Naive thymus-derived CD4-positive, alpha-beta T cell (primary cell): ENCODE data around the gene HOXB5. TPM values are rescaled to one million over a fixed set of nuclear protein-coding genes. Genes with fewer than 3 reads are reported as not detected.

Experiments used
- ATAC-seq: fragments of 150-1000 bp; cut with Tn5 transposase; 2 replicates; pipeline ENCODE4 v1.10.0; 2021; ENCODE audit warnings: mild to moderate bottlenecking, moderate library complexity
- CTCF ChIA-PET: fragments of 350-600 bp; sonication (Branson Sonifier 250); formaldehyde crosslinking; loops from one replicate; lab custom pipeline; 2021; ENCODE audit warnings: antibody characterized with exemption; lab: Charles Lee
- POLR2A ChIA-PET: fragments of 350-600 bp; sonication (Branson Sonifier 250); formaldehyde crosslinking; loops from one replicate; lab custom pipeline; 2021; ENCODE audit warnings: antibody characterized with exemption, inconsistent platforms; lab: Charles Lee
- DNase-seq, 9 donors: peaks; one replicate each; pipeline versions ENCODE4 v3.0.0 to v3.0.0-alpha.2; 2020 to 2022; ENCODE audit warnings: mixed read lengths in 1 of 9
- H3K27ac ChIP-seq: one replicate; pipeline ENCODE4 v1.7.0; 2013; ENCODE audit warnings: mild to moderate bottlenecking, low read depth, low read length, moderate library complexity
- H3K27me3 ChIP-seq, 2 donors: one replicate each; pipeline ENCODE4 v1.7.0; 2013; ENCODE audit warnings: low read length in 2 of 2, mild to moderate bottlenecking in 2 of 2, moderate library complexity in 2 of 2; ENCODE audit not compliant: control insufficient read depth in 2 of 2, insufficient read depth in 2 of 2
- H3K36me3 ChIP-seq, 3 experiments: 1 replicate in 2 of 3; 2 replicates in 1 of 3; pipeline ENCODE4 v1.7.0; 2013; ENCODE audit warnings: low read length in 3 of 3, mild to moderate bottlenecking in 3 of 3, moderate library complexity in 1 of 3; ENCODE audit not compliant: insufficient read depth in 3 of 3, control insufficient read depth in 2 of 3
- H3K4me1 ChIP-seq, 2 donors: one replicate each; pipeline ENCODE4 v1.7.0; 2013; ENCODE audit warnings: low read length in 2 of 2, mild to moderate bottlenecking in 2 of 2, moderate library complexity in 1 of 2; ENCODE audit not compliant: control insufficient read depth in 2 of 2, insufficient read depth in 2 of 2
- H3K4me3 ChIP-seq: 2 replicates; pipeline ENCODE4 v1.7.0; 2013; ENCODE audit warnings: mild to moderate bottlenecking, low read length
- H3K9me3 ChIP-seq, 3 experiments: 1 replicate in 2 of 3; 2 replicates in 1 of 3; pipeline ENCODE4 v1.7.0; 2013; ENCODE audit warnings: low read length in 3 of 3; ENCODE audit not compliant: control insufficient read depth in 2 of 3
- H3K27ac Mint-ChIP-seq, 9 donors: one replicate each; pipeline ENCODE4 v1.8.0; 2020 to 2022; ENCODE audit warnings: mixed read lengths in 9 of 9, mild to moderate bottlenecking in 8 of 9, moderate library complexity in 5 of 9, inconsistent platforms in 2 of 9
- H3K27me3 Mint-ChIP-seq, 5 donors: one replicate each; pipeline ENCODE4 v1.8.0; 2021 to 2022; ENCODE audit warnings: mixed read lengths in 5 of 5, mild to moderate bottlenecking in 1 of 5
- H3K36me3 Mint-ChIP-seq, 5 donors: one replicate each; pipeline ENCODE4 v1.8.0; 2020 to 2022; ENCODE audit warnings: mixed read lengths in 5 of 5, mild to moderate bottlenecking in 3 of 5, inconsistent platforms in 1 of 5
- H3K4me1 Mint-ChIP-seq, 7 donors: one replicate each; pipeline ENCODE4 v1.8.0; 2020 to 2022; ENCODE audit warnings: mixed read lengths in 7 of 7, mild to moderate bottlenecking in 3 of 7, inconsistent platforms in 1 of 7
- H3K4me3 Mint-ChIP-seq, 10 donors: one replicate each; pipeline ENCODE4 v1.8.0; 2020 to 2022; ENCODE audit warnings: mild to moderate bottlenecking in 10 of 10, mixed read lengths in 10 of 10, moderate library complexity in 6 of 10, inconsistent platforms in 2 of 10
- H3K9me3 Mint-ChIP-seq, 11 donors: one replicate each; pipeline ENCODE4 v1.8.0; 2020 to 2022; ENCODE audit warnings: mixed read lengths in 11 of 11, mild to moderate bottlenecking in 4 of 11, inconsistent platforms in 1 of 11, moderate library complexity in 1 of 11
- intact Hi-C, 2 donors: fragments of 100-400 bp; cut with micrococcal nuclease; formaldehyde crosslinking; loops; one replicate each; pipeline ENCODE4 v1.15.1; 2023
- polyA plus RNA-seq, 2 donors: library from polyadenylated mRNA; unstranded; fragments of 300-500 nt; fragmentation: Illumina TruSeq; gene quantifications; one replicate each; pipeline ENCODE4 v1.2.3, GENCODE V29; 2021
- total RNA-seq, 6 experiments: library from RNA in 5 of 6; stranded (reverse) in 5 of 6; gene quantifications; 1 replicate in 5 of 6; 2 replicates in 1 of 6; pipeline ENCODE4 v1.2.3 and lab custom pipeline; 2021 to 2026

Gene HOXB5
- total and polyA plus RNA-seq, 7 experiments from 2014 or later = not detected

GRCh38 chr17:48554412-48555257 lies 38.9 kb downstream of the HOXB5 start:
- POLR2A ChIA-PET = interaction anchor here (0.9 to 1.7 kb wide), 5 partner anchors 12 to 21 kb away, joined by 3 to 9 read pairs (median 5); no protein-coding TSS in a partner anchor
- Mint-ChIP-seq H3K4me3 (peak overlapping the region; percentile 81 to 96 (median 92)), H3K4me1 (peaks cover 4 to 19% (median 12%) of the 10 kb centered on the region in 7 donors), H3K27me3 (peaks cover 7 to 66% (median 19%) of the 10 kb centered on the region in 5 donors), H3K27ac (peak overlapping the region in 8 of 9 donors; percentile 39 to 97 (median 76)), H3K36me3 (peaks cover 0 to 15% (median 0%) of the 10 kb centered on the region in 5 donors), H3K9me3 (no peaks in the 10 kb centered on the region)
- Histone ChIP-seq H3K27me3 (no peaks in the 10 kb centered on the region), H3K4me1 (no peaks in the 10 kb centered on the region), H3K36me3 (no peaks in the 10 kb centered on the region), H3K27ac (no peak overlapping the region), H3K4me3 (no peak overlapping the region), H3K9me3 (no peaks in the 10 kb centered on the region)
- CTCF ChIA-PET = no interaction called here
- ATAC-seq = no peak
- no peak for DNase-seq
- intact Hi-C loops = no loop called here

DNA sequence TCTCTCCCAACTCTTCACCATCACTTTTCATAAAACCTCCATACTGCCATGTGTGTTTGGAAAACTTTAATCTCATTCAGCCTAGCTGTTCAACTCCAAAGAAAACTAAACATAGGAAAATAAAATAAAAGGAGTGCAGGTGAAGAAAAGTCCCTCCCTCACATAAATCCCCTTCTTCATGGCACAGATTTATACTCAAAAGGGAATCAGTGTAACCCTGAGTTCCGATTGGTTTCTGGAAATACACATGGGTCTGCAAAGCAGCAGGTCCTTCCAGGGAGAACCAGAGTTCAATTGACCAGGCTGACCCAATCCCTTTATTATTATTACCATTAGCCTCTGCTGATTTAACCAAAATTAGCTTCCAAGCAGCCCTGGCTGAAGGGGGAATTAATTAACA lies 39.8 kb downstream of the HOXB5 start:
- ATAC-seq (no peak), DNase-seq (no peak)
- ChIA-PET POLR2A (interaction anchor here (0.6 kb wide), 1 partner anchor 109 kb away, joined by 4 read pairs; no protein-coding TSS in a partner anchor), CTCF (no interaction called here)
- no peak overlapping the region for H3K27ac ChIP-seq
- intact Hi-C loops = no loop called here
- no peaks in the 10 kb centered on the region for H3K9me3 ChIP-seq
- H3K4me1 ChIP-seq = peaks cover 0 to under 1% of the 10 kb centered on the region in 2 donors
- Mint-ChIP-seq H3K9me3 (no peaks in the 10 kb centered on the region), H3K4me1 (peaks cover 4 to 22% (median 12%) of the 10 kb centered on the region in 7 donors), H3K27me3 (peaks cover 7 to 58% (median 19%) of the 10 kb centered on the region in 5 donors), H3K27ac (peak overlapping the region in 1 of 9 donors; percentile 64), H3K36me3 (peaks cover 0 to 17% (median 0%) of the 10 kb centered on the region in 5 donors), H3K4me3 (peak overlapping the region in 1 of 10 donors; percentile 25)
- no peaks in the 10 kb centered on the region for H3K36me3 ChIP-seq
- no peaks in the 10 kb centered on the region for H3K27me3 ChIP-seq
- H3K4me3 ChIP-seq = no peak overlapping the region

DNA sequence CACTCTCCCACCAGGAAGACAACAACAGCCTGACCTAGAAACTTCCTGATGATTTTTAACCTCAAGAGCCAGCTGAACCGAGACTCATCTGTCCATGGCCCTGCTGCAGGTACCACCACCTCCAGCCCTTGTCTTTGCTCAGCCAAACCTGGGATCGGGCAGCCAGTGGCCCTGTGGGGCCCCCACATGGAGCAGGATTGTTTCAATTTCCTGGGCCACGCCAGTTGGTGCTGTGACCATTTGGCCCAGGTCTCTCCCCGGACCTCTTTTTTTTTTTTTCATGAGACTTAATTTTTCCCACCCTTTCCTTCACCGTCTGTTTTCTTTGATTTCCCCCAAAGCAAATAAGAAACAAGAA lies 40.4 kb downstream of the HOXB5 start:
- H3K27me3 Mint-ChIP-seq = peaks cover 7 to 52% (median 16%) of the 10 kb centered on the region in 5 donors
- peaks cover 0 to 14% (median 0%) of the 10 kb centered on the region in 5 donors for H3K36me3 Mint-ChIP-seq
- CTCF ChIA-PET = interaction anchor here (1.1 kb wide), 1 partner anchor 13 kb away, joined by 3 read pairs; no protein-coding TSS in a partner anchor
- H3K27ac Mint-ChIP-seq = no peak overlapping the region
- H3K4me1 Mint-ChIP-seq = peaks cover 7 to 27% (median 18%) of the 10 kb centered on the region in 7 donors
- no peak overlapping the region for H3K4me3 Mint-ChIP-seq
- H3K9me3 Mint-ChIP-seq = no peaks in the 10 kb centered on the region
- POLR2A ChIA-PET = no interaction called here
- Histone ChIP-seq H3K4me1 (peaks cover 0 to 5% of the 10 kb centered on the region in 2 donors), H3K27me3 (no peaks in the 10 kb centered on the region), H3K36me3 (no peaks in the 10 kb centered on the region), H3K27ac (no peak overlapping the region), H3K9me3 (no peaks in the 10 kb centered on the region), H3K4me3 (no peak overlapping the region)
- ATAC-seq = no peak
- intact Hi-C loops = no loop called here
- no peak for DNase-seq

- intact Hi-C loops = no loop called here
- H3K4me1 ChIP-seq = peaks cover 0 to 10% of the 10 kb centered on the region in 2 donors
- ChIA-PET CTCF (interaction anchor here (1.1 kb wide), 1 partner anchor 12 kb away, joined by 3 read pairs; no protein-coding TSS in a partner anchor), POLR2A (no interaction called here)
- H3K36me3 ChIP-seq = no peaks in the 10 kb centered on the region
- H3K4me1 Mint-ChIP-seq = peaks cover 7 to 32% (median 23%) of the 10 kb centered on the region in 7 donors
- H3K4me3 ChIP-seq = no peak overlapping the region
- H3K9me3 Mint-ChIP-seq = no peaks in the 10 kb centered on the region
- H3K4me3 Mint-ChIP-seq = no peak overlapping the region
- no peaks in the 10 kb centered on the region for H3K9me3 ChIP-seq
- DNase-seq (no peak), ATAC-seq (no peak)
- no peak overlapping the region for H3K27ac ChIP-seq
- H3K27ac Mint-ChIP-seq = no peak overlapping the region
- H3K27me3 ChIP-seq = no peaks in the 10 kb centered on the region
- H3K27me3 Mint-ChIP-seq = peaks cover 7 to 46% (median 14%) of the 10 kb centered on the region in 5 donors
- peaks cover 0 to 14% (median 0%) of the 10 kb centered on the region in 5 donors for H3K36me3 Mint-ChIP-seq
Observed at GRCh38 chr17:48552466-48553189, 41.0 kb downstream of the HOXB5 start.

DNA sequence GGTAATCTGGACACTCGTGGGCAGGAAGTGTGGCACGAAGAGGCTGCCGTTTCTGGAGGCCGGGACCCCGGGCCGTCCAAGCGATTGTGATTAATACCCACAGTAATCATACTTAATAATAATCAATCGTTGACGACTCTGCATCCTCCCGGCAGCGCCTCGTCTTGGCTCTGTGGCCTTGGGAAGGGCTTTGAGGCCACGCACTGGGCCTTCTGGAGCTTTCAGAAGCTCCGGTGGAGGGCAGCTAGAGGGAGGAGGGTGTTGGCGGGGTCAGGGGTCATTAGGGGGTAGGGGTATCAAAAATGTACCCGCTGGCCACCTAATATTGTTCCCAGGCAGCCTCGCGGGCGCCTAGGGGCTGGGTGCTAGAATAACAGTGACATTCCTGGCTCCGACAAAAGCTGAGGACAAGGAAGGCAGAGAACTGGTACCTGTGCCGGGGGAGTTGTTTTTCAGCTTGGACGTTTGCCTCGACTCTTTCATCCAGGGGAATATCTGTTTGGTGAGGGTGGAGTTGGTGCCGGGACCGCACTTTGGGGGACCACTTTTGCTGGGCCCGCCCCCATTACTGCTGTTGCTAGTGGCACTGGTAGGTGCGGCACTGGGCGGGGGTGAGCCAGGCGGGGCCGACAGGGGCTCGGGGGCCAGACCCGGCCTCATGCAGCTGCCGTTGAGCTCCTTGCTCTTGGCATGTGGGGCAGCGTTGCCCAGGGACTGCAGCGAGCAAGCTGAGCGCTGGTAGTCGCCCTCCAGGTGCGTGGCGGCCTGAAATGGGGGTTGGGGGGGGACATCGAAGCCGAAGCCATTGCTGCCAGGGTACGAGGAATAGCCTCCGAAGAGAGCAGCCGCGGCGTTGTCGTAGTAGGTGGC lies 41.7 kb downstream of the HOXB5 start:
- Mint-ChIP-seq H3K27ac (peak overlapping the region in 1 of 9 donors; percentile 55), H3K36me3 (peaks cover 0 to 14% (median 0%) of the 10 kb centered on the region in 5 donors), H3K4me1 (peaks cover 7 to 38% (median 31%) of the 10 kb centered on the region in 7 donors), H3K27me3 (peaks cover 7 to 43% (median 13%) of the 10 kb centered on the region in 5 donors), H3K9me3 (no peaks in the 10 kb centered on the region), H3K4me3 (no peak overlapping the region)
- Histone ChIP-seq H3K4me1 (peaks cover 0 to 16% of the 10 kb centered on the region in 2 donors), H3K27ac (no peak overlapping the region), H3K36me3 (no peaks in the 10 kb centered on the region), H3K4me3 (no peak overlapping the region), H3K27me3 (no peaks in the 10 kb centered on the region), H3K9me3 (no peaks in the 10 kb centered on the region)
- ATAC-seq = no peak
- intact Hi-C loops = no loop called here
- DNase-seq = no peak
- ChIA-PET POLR2A (no interaction called here), CTCF (interaction anchor here (1.1 kb wide), 1 partner anchor 11 kb away, joined by 3 read pairs; no protein-coding TSS in a partner anchor)

- H3K27me3 ChIP-seq = no peaks in the 10 kb centered on the region
- peaks cover 0 to 22% of the 10 kb centered on the region in 2 donors for H3K4me1 ChIP-seq
- intact Hi-C loops = no loop called here
- DNase-seq = no peak
- Mint-ChIP-seq H3K4me1 (peaks cover 7 to 41% (median 36%) of the 10 kb centered on the region in 7 donors), H3K36me3 (peaks cover 0 to 14% (median 0%) of the 10 kb centered on the region in 5 donors), H3K27me3 (peaks cover 6 to 37% (median 12%) of the 10 kb centered on the region in 5 donors), H3K9me3 (no peaks in the 10 kb centered on the region), H3K4me3 (no peak overlapping the region), H3K27ac (no peak overlapping the region)
- H3K4me3 ChIP-seq = no peak overlapping the region
- H3K9me3 ChIP-seq = no peaks in the 10 kb centered on the region
- H3K36me3 ChIP-seq = no peaks in the 10 kb centered on the region
- no peak for ATAC-seq
- H3K27ac ChIP-seq = no peak overlapping the region
- ChIA-PET POLR2A (interaction anchor here (0.5 to 0.6 kb wide), 2 partner anchors 16 to 743 kb away, joined by 3 to 4 read pairs; no protein-coding TSS in a partner anchor), CTCF (no interaction called here)
Observed at GRCh38 chr17:48551214-48551555, 42.4 kb downstream of the HOXB5 start.
